Ishikawa (cell line): ENCODE data around the gene PRKN.

ENCODE experiments used
- CREB1 ChIP-seq: IDR thresholded peaks from 2 replicates; pipeline ENCODE4 v1.6.1; 2012; ENCODE audit warnings: low read depth
- EP300 ChIP-seq: IDR thresholded peaks from 2 replicates; pipeline ENCODE4 v1.6.1; 2012; ENCODE audit warnings: borderline replicate concordance
- RAD21 ChIP-seq: IDR thresholded peaks from 2 replicates; pipeline ENCODE4 v1.6.1; 2012; ENCODE audit warnings: low read depth
- TAF1 ChIP-seq: IDR thresholded peaks from 2 replicates; pipeline ENCODE4 v1.6.1; 2012; ENCODE audit warnings: low read depth, mild to moderate bottlenecking
- TEAD4 ChIP-seq: IDR thresholded peaks from 2 replicates; pipeline ENCODE4 v1.6.1; 2012

GRCh38 chr6:161549977-161550655 is 1177.5 kb downstream of the PRKN start:
- TF ChIP-seq EP300 (no peak), TAF1 (no peak), RAD21 (no peak), TEAD4 (no peak), CREB1 (no peak)
